GM04504 (cell line): ENCODE data around the gene CAMSAP2.
"Not testable (repeated sequence)": the region's sequence is repeated elsewhere in the genome, so short reads cannot be mapped to it uniquely, and the experiment has no call there.

ENCODE experiments used
- DNase-seq: peaks from one replicate; pipeline ENCODE4 v3.0.0-alpha.2; 2012; ENCODE audit warnings: low read depth

CAMSAP2 gene

DNA sequence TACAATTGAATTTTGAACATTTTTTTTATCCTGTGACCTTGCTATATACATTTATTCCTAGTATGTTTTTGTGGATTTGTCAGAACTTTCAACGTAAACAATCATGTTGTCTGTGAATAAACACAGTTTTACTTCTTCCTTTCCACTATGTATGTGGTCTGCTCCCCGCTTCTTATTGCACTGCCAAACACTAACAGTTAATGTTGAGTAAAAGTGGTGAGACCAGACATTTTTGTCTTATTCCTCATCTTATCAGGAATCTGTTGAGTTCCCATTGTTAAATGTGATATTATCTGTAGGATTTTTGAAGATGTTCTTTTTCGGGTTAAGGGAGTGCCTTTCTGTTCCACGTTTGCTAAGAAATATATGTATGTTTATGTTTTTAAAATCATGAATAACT is 45.9 kb downstream of the CAMSAP2 start:
- no peak for DNase-seq

DNA sequence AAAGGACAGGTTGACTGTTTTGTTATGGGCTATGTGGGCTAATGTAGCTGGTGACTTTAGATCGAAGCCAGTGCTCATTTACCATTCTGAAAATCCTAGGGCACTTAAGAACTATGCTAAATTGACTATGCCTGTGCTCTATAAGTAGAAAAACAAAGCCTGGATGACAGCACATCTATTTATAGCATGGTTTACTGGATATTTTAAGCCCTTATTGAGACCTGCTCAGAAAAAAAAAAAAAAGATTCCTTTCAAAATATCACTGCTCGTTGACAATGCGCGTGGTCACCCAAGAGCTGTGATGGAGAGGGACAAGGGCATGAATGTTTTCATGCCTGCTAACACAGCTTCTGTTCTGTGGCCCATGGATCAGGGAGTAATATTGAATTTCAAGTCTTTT is 48.1 kb downstream of the CAMSAP2 start:
- DNase-seq: no peak

- DNase-seq: no peak
Measured at GRCh38 chr1:200787896-200788387, 49.2 kb downstream of the CAMSAP2 start.

DNA sequence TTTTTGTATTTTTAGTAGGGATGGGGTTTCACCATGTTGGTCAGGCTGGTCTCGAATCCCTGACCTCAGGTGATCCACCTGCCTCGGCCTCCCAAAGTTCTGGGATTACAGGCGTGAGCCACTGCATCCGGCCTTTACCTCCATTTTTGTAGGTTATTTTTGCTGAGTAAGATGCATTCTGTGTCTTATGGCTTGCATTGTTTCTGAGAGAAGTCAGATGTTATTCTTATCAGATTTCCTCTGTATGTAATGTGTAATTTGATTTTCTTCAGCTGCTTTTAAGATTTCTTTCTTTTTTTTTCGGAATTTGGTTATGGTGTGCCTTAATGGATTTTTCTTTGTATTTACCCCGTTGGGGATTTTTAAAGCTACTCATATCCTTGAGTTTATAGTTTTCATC is 52.3 kb downstream of the CAMSAP2 start:
- not testable (repeated sequence) for DNase-seq

DNA sequence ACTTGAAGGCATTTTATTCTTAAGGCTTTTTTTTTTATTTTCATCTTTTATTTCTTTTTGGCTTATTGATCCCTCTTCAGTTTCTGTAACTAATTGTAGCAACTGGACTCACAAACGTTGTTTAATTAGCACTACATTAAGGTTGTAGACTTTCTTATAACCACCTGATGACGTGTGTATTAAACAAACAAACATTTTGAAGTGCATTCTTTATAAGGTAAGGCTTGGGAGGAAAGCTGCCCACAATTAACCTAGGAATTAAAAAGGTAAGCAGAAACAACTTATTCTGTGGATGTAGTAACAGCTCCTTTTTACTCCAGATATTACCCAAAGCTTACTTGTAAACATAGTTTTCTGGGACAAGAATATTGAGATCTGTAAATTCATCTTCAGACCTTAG is 55.0 kb downstream of the CAMSAP2 start:
- no peak for DNase-seq

DNA sequence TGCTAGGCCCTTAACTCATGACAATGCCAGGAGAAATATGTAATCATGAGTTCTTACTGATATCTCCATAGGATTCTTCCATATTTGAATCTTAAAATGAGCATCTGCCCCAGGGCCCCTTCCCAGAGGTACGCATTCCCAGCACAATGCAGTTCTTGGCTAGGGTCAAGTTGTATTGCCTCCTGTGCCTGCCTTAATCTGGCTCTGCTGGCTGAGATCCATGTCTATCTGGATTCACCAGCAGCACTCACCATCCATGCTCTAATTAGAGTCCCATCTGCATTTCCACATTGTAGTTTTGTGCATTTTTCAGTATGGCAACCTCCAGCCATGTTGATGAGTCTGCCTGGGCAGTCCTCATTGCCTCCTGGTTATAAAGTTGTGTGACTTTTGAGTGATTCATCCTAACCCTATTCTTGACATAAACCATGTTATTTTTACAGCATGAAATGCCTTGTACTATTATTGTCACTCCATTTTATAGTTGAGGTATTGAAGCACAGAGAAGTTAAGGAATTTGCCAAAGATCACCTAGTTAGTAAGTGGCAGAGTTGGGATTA is 55.9 kb downstream of the CAMSAP2 start:
- DNase-seq: no peak

- peak; percentile 57 for DNase-seq
Measured at GRCh38 chr1:200795156-200795555, 56.5 kb downstream of the CAMSAP2 start.

DNA sequence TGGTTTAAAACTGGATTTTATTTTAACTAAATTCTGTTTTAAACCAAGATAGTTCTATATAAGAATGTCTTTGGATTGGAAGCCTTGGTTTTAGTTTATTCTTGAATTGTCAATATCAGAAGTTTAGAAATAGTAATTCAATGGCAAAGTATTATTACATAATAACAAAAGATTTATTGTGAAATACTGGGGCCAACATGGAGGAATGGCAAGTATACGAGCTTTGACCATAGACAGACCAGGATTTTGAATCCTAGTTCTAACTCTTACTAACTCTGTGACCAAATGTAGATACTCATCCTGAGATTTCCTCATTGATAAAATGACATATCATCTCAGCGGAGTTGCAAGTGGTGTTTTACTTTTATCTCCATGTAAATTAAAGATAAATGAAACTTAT is 63.3 kb downstream of the CAMSAP2 start:
- no peak for DNase-seq

- peak; percentile 50 for DNase-seq
Measured at GRCh38 chr1:200802865-200803512, 64.3 kb downstream of the CAMSAP2 start.

GRCh38 chr1:200805719-200806118 is 67.0 kb downstream of the CAMSAP2 start:
- no peak for DNase-seq

DNA sequence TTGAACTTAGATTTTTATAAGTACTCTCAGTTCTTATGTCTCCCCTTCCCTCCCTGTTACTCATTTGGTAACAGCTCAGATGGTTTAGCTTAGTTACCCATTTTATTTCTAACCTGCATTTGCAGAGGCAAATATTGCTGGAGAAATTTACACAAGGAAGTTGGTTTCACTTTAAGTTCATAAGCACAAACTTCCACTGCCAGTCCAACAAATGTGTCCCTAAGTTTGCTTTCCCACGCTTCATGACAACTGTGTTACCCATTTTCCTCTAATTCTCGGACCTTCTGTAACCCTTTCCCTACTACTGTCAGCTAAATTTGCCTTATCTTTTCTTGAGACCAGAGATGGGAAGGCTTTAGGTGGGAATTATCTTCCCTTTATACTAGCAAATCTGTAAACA is 70.2 kb downstream of the CAMSAP2 start:
- no peak for DNase-seq

DNA sequence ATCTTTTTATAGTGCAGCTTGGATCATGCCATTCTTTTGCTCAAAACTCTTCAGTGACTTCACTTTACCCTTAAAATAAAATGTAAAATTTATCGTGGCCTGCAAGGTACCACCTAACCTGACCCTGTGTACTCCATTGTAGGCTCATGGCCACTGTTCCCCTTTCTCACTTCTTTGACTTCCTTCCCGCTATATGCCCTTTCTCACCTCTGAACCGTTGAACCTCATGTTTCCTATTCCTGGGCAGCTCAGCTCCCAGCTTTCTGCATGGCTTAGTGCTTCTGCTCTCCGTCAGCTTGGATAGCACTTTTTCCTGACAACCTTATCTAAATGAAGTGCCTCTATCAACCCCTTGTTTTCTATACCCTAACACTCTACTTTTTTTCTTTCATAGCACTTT is 73.0 kb downstream of the CAMSAP2 start:
- DNase-seq: no peak

- not testable (repeated sequence) for DNase-seq
Measured at GRCh38 chr1:200816624-200817224, 78.0 kb downstream of the CAMSAP2 start.

- no peak for DNase-seq
Measured at GRCh38 chr1:200818248-200818647, 79.6 kb downstream of the CAMSAP2 start.

DNA sequence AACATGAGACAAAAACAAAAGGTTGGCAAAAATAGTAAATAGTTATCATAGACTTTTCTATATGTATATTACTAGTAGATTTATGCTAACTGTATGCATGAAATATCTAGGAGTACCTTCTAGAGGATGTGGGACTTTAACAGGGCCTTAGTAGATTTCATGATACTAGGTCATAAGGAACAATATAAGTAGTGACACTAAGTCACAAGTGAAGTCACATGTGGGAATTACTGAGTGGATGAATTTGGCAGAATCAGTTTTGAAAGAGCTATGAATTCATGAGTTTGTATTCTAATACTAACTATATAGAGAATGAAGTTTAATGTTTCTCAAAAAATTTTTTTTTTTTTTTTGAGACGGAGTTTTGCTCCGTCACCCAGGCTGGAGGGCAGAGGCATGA is 81.0 kb downstream of the CAMSAP2 start:
- no peak for DNase-seq

GRCh38 chr1:200831091-200831490 is 92.4 kb downstream of the CAMSAP2 start:
- no peak for DNase-seq

GRCh38 chr1:200834383-200834782 is 95.7 kb downstream of the CAMSAP2 start:
- DNase-seq: no peak

GRCh38 chr1:200836213-200836612 is 97.5 kb downstream of the CAMSAP2 start:
- DNase-seq: no peak

DNA sequence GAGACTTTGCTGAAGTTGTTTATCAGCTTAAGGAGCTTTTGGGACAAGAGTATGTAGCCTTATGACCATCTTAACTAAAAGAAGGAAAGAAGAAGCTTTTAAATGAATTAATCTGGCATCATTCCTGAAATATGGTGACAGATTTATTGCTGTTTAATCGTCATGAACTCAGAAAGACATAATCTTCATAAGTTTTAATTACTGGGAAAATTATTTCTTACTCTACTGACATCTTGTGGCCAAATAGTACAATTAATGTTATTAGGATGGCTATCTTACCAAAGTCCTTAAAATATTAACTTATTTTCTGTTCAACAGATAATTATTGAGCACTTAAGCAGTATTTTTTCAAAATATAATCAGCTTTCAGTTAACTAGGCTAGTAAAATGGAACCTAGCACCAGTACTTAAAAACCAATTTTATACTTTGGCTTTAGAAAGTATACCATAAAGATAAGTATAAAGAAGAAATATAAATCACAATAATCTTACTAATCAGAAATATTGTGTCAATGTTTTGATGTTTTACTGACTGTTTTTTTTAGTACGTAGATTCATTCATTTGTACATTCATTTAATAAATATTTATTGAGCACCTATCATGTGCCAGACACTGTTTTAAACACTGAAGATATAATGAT is 99.4 kb downstream of the CAMSAP2 start:
- DNase-seq: peak; percentile 25

GRCh38 chr1:200838676-200839445 is 100.2 kb downstream of the CAMSAP2 start:
- no peak for DNase-seq

- DNase-seq: no peak
Measured at GRCh38 chr1:200845360-200845759, 106.7 kb downstream of the CAMSAP2 start.

DNA sequence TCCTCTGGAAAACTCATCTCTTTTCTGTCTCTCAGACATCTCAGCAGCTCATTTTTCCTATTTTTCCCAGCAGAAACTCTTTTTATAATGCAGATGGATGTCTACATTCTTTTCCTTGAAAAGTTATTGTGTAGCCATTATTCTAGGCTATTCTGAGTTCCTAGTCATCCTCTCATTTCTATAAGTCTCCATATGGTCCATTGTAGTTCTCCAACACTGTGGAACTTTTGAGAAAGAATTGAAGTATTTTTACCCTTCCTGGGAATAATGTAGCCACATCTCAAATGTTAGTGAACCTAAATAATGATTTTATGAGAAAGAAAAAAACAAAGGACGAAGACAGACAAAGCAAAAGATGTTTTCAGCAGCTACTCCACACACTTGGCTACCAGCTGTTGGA is 107.7 kb downstream of the CAMSAP2 start:
- no peak for DNase-seq
